H9 (cell line): ENCODE data around the gene MYO1D. TPM values are rescaled to one million over a fixed set of nuclear protein-coding genes. Genes with fewer than 3 reads are reported as not detected.

Experiments
- DNase-seq: peaks from one replicate; pipeline ENCODE4 v3.0.0-alpha.2; 2017
- H2AFZ ChIP-seq: one replicate; pipeline ENCODE4 v1.6.1; 2013; ENCODE audit warnings: mild to moderate bottlenecking, low read length, control low read depth, moderate library complexity
- H2AK5ac ChIP-seq: 2 replicates; pipeline ENCODE4 v1.6.1; 2013; ENCODE audit warnings: low read length, control low read depth, mixed read lengths; ENCODE audit not compliant: insufficient read length
- H2BK120ac ChIP-seq: one replicate; pipeline ENCODE4 v1.6.1; 2013; ENCODE audit warnings: low read depth, mild to moderate bottlenecking, low read length, control low read depth, inconsistent platforms; ENCODE audit not compliant: poor library complexity, severe bottlenecking
- H2BK12ac ChIP-seq: 2 replicates; pipeline ENCODE4 v1.6.1; 2013; ENCODE audit warnings: low read length, control low read depth, mixed read lengths, low read depth; ENCODE audit not compliant: insufficient read length
- H2BK15ac ChIP-seq: 2 replicates; pipeline ENCODE4 v1.6.1; 2013; ENCODE audit warnings: low read depth, low read length, control low read depth
- H2BK20ac ChIP-seq: one replicate; pipeline ENCODE4 v1.6.1; 2013; ENCODE audit warnings: low read depth, mild to moderate bottlenecking, low read length, control low read depth, inconsistent platforms; ENCODE audit not compliant: poor library complexity, severe bottlenecking
- H2BK5ac ChIP-seq: 2 replicates; pipeline ENCODE4 v1.6.1; 2013; ENCODE audit warnings: low read length, control low read depth, mixed read lengths; ENCODE audit not compliant: insufficient read length
- H3K14ac ChIP-seq: 2 replicates; pipeline ENCODE4 v1.6.1; 2013; ENCODE audit warnings: low read length, control low read depth; ENCODE audit not compliant: insufficient read depth
- H3K18ac ChIP-seq: 2 replicates; pipeline ENCODE4 v1.6.1; 2013; ENCODE audit warnings: low read depth, mild to moderate bottlenecking, mixed read lengths, low read length, control low read depth; ENCODE audit not compliant: insufficient read length
- H3K23ac ChIP-seq: 2 replicates; pipeline ENCODE4 v1.6.1; 2013; ENCODE audit warnings: low read length, control low read depth, mixed read lengths, low read depth; ENCODE audit not compliant: insufficient read length
- H3K23me2 ChIP-seq: 2 replicates; pipeline ENCODE4 v1.6.1; 2013; ENCODE audit warnings: low read depth, mild to moderate bottlenecking, mixed read lengths, low read length, control low read depth; ENCODE audit not compliant: insufficient read length, poor library complexity, severe bottlenecking
- H3K27ac ChIP-seq: 2 replicates; pipeline ENCODE4 v1.5.1; 2013; ENCODE audit warnings: low read length, control low read depth, mixed read lengths, low read depth; ENCODE audit not compliant: insufficient read length
- H3K27me3 ChIP-seq: 2 replicates; pipeline ENCODE4 v1.6.1; 2013; ENCODE audit warnings: low read length, control low read depth, inconsistent platforms; ENCODE audit not compliant: insufficient read depth
- H3K4ac ChIP-seq: 2 replicates; pipeline ENCODE4 v1.6.1; 2013; ENCODE audit warnings: low read depth, mild to moderate bottlenecking, control low read depth, inconsistent platforms, low read length, moderate library complexity
- H3K4me1 ChIP-seq: 2 replicates; pipeline ENCODE4 v1.6.1; 2013; ENCODE audit warnings: low read length, control low read depth, inconsistent platforms; ENCODE audit not compliant: insufficient read depth
- H3K4me2 ChIP-seq: 2 replicates; pipeline ENCODE4 v1.6.1; 2013; ENCODE audit warnings: low read length, control low read depth, mixed read lengths; ENCODE audit not compliant: insufficient read length, insufficient read depth
- H3K56ac ChIP-seq: 2 replicates; pipeline ENCODE4 v1.6.1; 2013; ENCODE audit warnings: low read depth, mild to moderate bottlenecking, mixed read lengths, low read length, control low read depth; ENCODE audit not compliant: insufficient read length
- H3K79me1 ChIP-seq: 2 replicates; pipeline ENCODE4 v1.6.1; 2013; ENCODE audit warnings: low read depth, mild to moderate bottlenecking, moderate library complexity, low read length, control low read depth, inconsistent platforms; ENCODE audit not compliant: insufficient read depth, poor library complexity, severe bottlenecking
- H3K79me2 ChIP-seq: 2 replicates; pipeline ENCODE4 v1.6.1; 2013; ENCODE audit warnings: low read length, control low read depth, inconsistent platforms; ENCODE audit not compliant: insufficient read depth
- H3K9ac ChIP-seq: 2 replicates; pipeline ENCODE4 v1.6.1; 2013; ENCODE audit warnings: low read length, control low read depth, mixed read lengths; ENCODE audit not compliant: insufficient read length; ENCODE audit errors: extremely low read depth
- H3K9me3 ChIP-seq: one replicate; pipeline ENCODE4 v1.6.1; 2013; ENCODE audit warnings: low read depth, low read length, inconsistent platforms; ENCODE audit not compliant: control insufficient read depth
- H3T11ph ChIP-seq: one replicate; pipeline ENCODE4 v1.6.1; 2013; ENCODE audit warnings: mild to moderate bottlenecking, low read length, control low read depth, inconsistent platforms
- H4K20me1 ChIP-seq: one replicate; pipeline ENCODE4 v1.6.1; 2013; ENCODE audit not compliant: control insufficient read depth, insufficient read length, insufficient read depth
- H4K5ac ChIP-seq: 2 replicates; pipeline ENCODE4 v1.6.1; 2013; ENCODE audit warnings: low read depth, mild to moderate bottlenecking, mixed read lengths, low read length, control low read depth; ENCODE audit not compliant: insufficient read length
- H4K8ac ChIP-seq: replicated peaks from 2 replicates; pipeline ENCODE4 v1.6.1; 2013; ENCODE audit warnings: low read length, control low read depth, mixed read lengths, low read depth; ENCODE audit not compliant: insufficient read length
- H4K91ac ChIP-seq: 2 replicates; pipeline ENCODE4 v1.6.1; 2013; ENCODE audit warnings: low read depth, mild to moderate bottlenecking, moderate library complexity, mixed read lengths, low read length, control low read depth; ENCODE audit not compliant: insufficient read length
- H3K27ac Mint-ChIP-seq, 3 experiments: 2 replicates in 2 of 3; 3 replicates in 1 of 3; pipeline ENCODE4 v1.8.0; 2020 to 2021; ENCODE audit warnings: mixed read lengths in 3 of 3, mild to moderate bottlenecking in 1 of 3, moderate library complexity in 1 of 3
- H3K27me3 Mint-ChIP-seq: 2 replicates; pipeline ENCODE4 v1.8.0; 2021; ENCODE audit warnings: low read depth, mild to moderate bottlenecking, moderate library complexity, mixed read lengths
- H3K36me3 Mint-ChIP-seq, 3 experiments: 2 replicates in 2 of 3; 3 replicates in 1 of 3; pipeline ENCODE4 v1.8.0; 2020 to 2021; ENCODE audit warnings: low read depth in 3 of 3, mixed read lengths in 3 of 3; ENCODE audit not compliant: insufficient read depth in 1 of 3
- H3K4me1 Mint-ChIP-seq, 2 experiments: 2 replicates each; pipeline ENCODE4 v1.8.0; 2020; ENCODE audit warnings: mixed read lengths in 2 of 2
- H3K4me3 Mint-ChIP-seq, 2 experiments: 2 replicates in 1 of 2; 3 replicates in 1 of 2; pipeline ENCODE4 v1.8.0; 2020 to 2021; ENCODE audit warnings: mild to moderate bottlenecking in 2 of 2, mixed read lengths in 2 of 2, moderate library complexity in 1 of 2
- H3K9me3 Mint-ChIP-seq, 2 experiments: 2 replicates in 1 of 2; 3 replicates in 1 of 2; pipeline ENCODE4 v1.8.0; 2020; ENCODE audit warnings: mild to moderate bottlenecking in 2 of 2, mixed read lengths in 2 of 2, moderate library complexity in 1 of 2
- WGBS: extraction: QIAGEN DNeasy Blood & Tissue Kit; methylation state at CpG from one replicate; pipeline ENCODE4 v1.1.7; 2013; ENCODE audit warnings: missing lambda C conversion rate, low lambda C conversion rate, mixed read lengths; ENCODE audit not compliant: insufficient read length; ENCODE audit errors: extremely low coverage; 5-methylcytosine and 5-hydroxymethylcytosine counted together
- total RNA-seq: library from RNA; stranded (reverse); gene quantifications from 2 replicates; pipeline ENCODE4 v1.2.1, GENCODE V29; 2021
- TF ChIP-seq, protein P1 (sequence below): fragments of 200-600 bp; sonication (generic); conservative IDR thresholded peaks from 3 replicates; pipeline ENCODE4 v1.8.0; 2021; ENCODE audit warnings: antibody characterized with exemption, mild to moderate bottlenecking

Gene MYO1D
- total RNA-seq, 1 experiment from 2014 or later = 19.0 TPM

DNA sequence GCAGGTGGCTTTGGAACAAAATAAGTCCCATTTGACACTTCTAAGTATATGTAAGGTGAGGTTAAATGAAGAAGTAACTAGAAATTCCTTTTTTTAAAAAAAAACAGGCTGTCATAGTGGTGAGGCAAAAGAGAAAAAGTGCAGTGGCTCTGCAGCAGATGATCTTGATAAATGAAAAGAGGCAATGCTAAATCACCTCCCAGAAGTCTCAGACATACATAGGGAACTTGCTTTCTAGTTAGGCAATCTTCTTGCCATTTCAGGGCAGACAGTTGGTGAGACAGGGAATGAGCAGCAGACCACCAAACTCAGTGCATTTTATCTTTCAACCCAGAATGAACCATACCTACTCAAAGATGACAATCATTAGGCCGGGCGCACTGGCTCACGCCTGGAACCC, 90.8 kb downstream of the MYO1D start:
- H3K4me1 ChIP-seq = no peaks in the 10 kb centered on the region
- H3K9ac ChIP-seq = no peak overlapping the region
- H3K4ac ChIP-seq = no peak overlapping the region
- no peaks in the 10 kb centered on the region; a peak in 3 of 7 replicates for H3K36me3 Mint-ChIP-seq
- no peak overlapping the region for H2BK12ac ChIP-seq
- no peaks in the 10 kb centered on the region for H3K79me1 ChIP-seq
- no peak overlapping the region for H3K4me2 ChIP-seq
- no CpG with 5 or more reads among the region's 3 CpGs for WGBS
- no peak overlapping the region for H4K8ac ChIP-seq
- H3K18ac ChIP-seq = no peak overlapping the region
- no peak overlapping the region for H3K56ac ChIP-seq
- TF ChIP-seq, protein P1, sequence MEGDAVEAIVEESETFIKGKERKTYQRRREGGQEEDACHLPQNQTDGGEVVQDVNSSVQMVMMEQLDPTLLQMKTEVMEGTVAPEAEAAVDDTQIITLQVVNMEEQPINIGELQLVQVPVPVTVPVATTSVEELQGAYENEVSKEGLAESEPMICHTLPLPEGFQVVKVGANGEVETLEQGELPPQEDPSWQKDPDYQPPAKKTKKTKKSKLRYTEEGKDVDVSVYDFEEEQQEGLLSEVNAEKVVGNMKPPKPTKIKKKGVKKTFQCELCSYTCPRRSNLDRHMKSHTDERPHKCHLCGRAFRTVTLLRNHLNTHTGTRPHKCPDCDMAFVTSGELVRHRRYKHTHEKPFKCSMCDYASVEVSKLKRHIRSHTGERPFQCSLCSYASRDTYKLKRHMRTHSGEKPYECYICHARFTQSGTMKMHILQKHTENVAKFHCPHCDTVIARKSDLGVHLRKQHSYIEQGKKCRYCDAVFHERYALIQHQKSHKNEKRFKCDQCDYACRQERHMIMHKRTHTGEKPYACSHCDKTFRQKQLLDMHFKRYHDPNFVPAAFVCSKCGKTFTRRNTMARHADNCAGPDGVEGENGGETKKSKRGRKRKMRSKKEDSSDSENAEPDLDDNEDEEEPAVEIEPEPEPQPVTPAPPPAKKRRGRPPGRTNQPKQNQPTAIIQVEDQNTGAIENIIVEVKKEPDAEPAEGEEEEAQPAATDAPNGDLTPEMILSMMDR = no peak
- H2BK120ac ChIP-seq = no peak overlapping the region
- no peak for DNase-seq
- no peak overlapping the region for H3K27ac ChIP-seq
- H4K20me1 ChIP-seq = no peaks in the 10 kb centered on the region
- H3K9me3 Mint-ChIP-seq = no peaks in the 10 kb centered on the region; a peak in 1 of 5 replicates
- H2AFZ ChIP-seq = no peak overlapping the region
- H3K9me3 ChIP-seq = no peaks in the 10 kb centered on the region
- no peak overlapping the region for H3K4me3 Mint-ChIP-seq
- H2AK5ac ChIP-seq = no peak overlapping the region
- H3K23me2 ChIP-seq = no peaks in the 10 kb centered on the region
- no peak overlapping the region for H4K5ac ChIP-seq
- no peak overlapping the region for H2BK5ac ChIP-seq
- H3K27me3 ChIP-seq = no peaks in the 10 kb centered on the region
- H3K4me1 Mint-ChIP-seq = peaks cover 0 to 2% of the 10 kb centered on the region in 2 experiments; a peak in 1 of 4 replicates
- no peak overlapping the region for H3T11ph ChIP-seq
- H3K27me3 Mint-ChIP-seq = no peaks in the 10 kb centered on the region
- H2BK20ac ChIP-seq = no peak overlapping the region
- no peaks in the 10 kb centered on the region for H3K79me2 ChIP-seq
- H2BK15ac ChIP-seq = no peak overlapping the region
- no peak overlapping the region for H4K91ac ChIP-seq
- H3K23ac ChIP-seq = no peak overlapping the region
- H3K27ac Mint-ChIP-seq = no peak overlapping the region
- H3K14ac ChIP-seq = no peak overlapping the region
